Omental fat pad (tissue), 4 donors: ENCODE measurements around the gene PIANP. TPM values are rescaled to one million over a fixed set of nuclear protein-coding genes. Genes with fewer than 3 reads are reported as not detected.

Experiments
- ATAC-seq: fragments of 150-250 bp; one replicate; pipeline ENCODE4 v1.9.1; 2016; ENCODE audit warnings: mild to moderate bottlenecking, moderate library complexity; ENCODE audit not compliant: low FRiP score
- DNase-seq: peaks from one replicate; pipeline ENCODE4 v3.0.0-alpha.2; 2019; ENCODE audit warnings: low spot score
- CTCF ChIP-seq, 3 donors: fragments of 450-650 bp; IDR thresholded peaks; one replicate each; pipeline ENCODE4 v1.5.1; 2016 to 2017; ENCODE audit warnings: antibody characterized with exemption in 3 of 3, mild to moderate bottlenecking in 3 of 3, moderate library complexity in 2 of 3
- total RNA-seq, 4 donors: library from RNA; depleted of rRNA; stranded (reverse); fragments of >200 nt; gene quantifications; one replicate each; pipeline ENCODE4 v1.1.0, GENCODE V29; 2016

Gene PIANP
- total RNA-seq, 4 donors from 2014 or later: not detected

- ATAC-seq: no peak
- TF ChIP-seq CTCF (IDR thresholded peaks at IDR 0.05): no peak
- DNase-seq: no peak
Measured at GRCh38 chr12:6653342-6653741, 47.3 kb downstream of the PIANP start.

DNA sequence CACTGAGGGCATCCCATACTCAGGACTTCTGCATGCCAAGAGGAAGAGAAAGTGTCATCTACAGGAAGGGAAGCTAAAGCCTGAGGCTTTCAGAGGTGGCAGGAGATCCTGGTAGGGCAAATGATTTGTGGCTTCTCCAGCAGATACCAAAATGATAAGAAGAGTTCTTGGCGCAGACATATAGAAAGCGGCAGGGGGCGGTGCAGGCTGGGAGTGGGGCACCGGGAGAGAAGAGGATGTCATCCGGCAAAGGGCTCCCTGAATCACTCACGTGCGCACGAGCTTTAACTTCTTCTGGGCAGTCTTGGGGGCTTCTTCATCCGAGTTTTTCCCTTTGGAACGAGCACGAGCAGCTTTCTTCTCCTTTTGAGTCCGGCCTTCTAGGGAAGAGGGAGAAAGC, 48.2 kb downstream of the PIANP start:
- no peak for TF ChIP-seq CTCF (IDR thresholded peaks at IDR 0.05)
- DNase-seq (no peak), ATAC-seq (no peak)

- ATAC-seq (no peak), DNase-seq (no peak)
- no peak for TF ChIP-seq CTCF (IDR thresholded peaks at IDR 0.05)
Measured at GRCh38 chr12:6650832-6651231, 49.8 kb downstream of the PIANP start.

DNA sequence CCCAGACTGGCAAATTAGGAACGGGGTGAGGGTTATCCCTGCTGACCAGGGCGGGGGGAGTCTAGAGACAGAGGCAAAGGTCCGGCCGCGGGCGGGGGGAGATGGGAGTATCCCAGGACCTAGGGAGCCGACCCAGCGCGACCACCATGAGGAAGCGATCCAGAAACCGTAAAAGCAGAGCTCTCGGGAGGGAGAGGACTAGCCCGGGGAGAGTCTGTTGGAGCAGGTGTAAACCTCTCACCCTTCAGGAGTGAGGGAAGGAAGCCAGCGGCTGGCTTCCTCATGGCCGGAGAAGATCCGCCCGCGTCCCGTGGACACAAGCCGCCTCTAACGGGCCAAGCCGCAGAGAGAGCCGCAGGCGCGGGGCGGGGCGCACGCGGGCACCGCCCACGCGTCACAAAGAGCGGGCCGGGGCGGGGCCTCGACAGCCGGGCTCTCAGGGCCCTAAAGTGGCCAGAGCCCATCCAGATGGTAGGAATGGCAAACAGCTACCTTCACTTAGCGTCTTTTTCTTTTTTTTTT, 53.5 kb downstream of the PIANP start, which contains the start of gene ACRBP:
ACRBP (minus strand) TSS at position 350 of the 522 bp plus-strand sequence; CDS start at position 284, 66 bp downstream.
- ATAC-seq: peak; percentile 88
- no peak for TF ChIP-seq CTCF (IDR thresholded peaks at IDR 0.05)
- peak; percentile 46 for DNase-seq

- DNase-seq (no peak), ATAC-seq (peak; percentile 24)
- TF ChIP-seq CTCF (IDR thresholded peaks at IDR 0.05): no peak
Measured at GRCh38 chr12:6646276-6647082, 54.1 kb downstream of the PIANP start.

- TF ChIP-seq CTCF (IDR thresholded peaks at IDR 0.05): no peak
- DNase-seq (no peak), ATAC-seq (no peak)
Measured at GRCh38 chr12:6644903-6645302, 55.7 kb downstream of the PIANP start.

DNA sequence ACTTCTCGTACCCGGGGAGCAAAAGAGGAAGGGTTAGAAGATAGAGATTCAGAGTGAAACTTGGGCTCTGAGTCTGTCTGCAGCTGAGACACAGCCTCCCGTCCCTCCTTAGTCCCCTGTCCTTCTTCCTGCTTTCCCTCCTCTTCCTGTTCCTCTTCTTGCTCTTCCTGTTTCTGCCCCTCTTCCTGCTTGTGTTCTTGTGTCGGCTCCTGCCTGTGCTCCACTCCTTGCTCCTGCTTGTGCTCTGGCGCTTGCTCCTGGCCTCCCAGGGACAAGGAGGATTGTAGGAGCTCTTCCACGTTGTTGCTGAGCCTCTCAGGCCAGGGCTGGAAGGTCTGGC, 56.4 kb downstream of the PIANP start:
- TF ChIP-seq CTCF (IDR thresholded peaks at IDR 0.05): no peak
- no peak for ATAC-seq
- no peak for DNase-seq
